Activated gamma-delta T cell treated with Interleukin-2 at 50 U/mL for 16 hours (primary cell): Measurements from ENCODE around the gene C1orf141.
"Not testable (repeated sequence)": the region's sequence is repeated elsewhere in the genome, so short reads cannot be mapped to it uniquely, and the experiment has no call there.

Experiments
- DNase-seq: peaks from one replicate; pipeline ENCODE4 v3.0.0-alpha.2; 2020

Gene C1orf141

DNA sequence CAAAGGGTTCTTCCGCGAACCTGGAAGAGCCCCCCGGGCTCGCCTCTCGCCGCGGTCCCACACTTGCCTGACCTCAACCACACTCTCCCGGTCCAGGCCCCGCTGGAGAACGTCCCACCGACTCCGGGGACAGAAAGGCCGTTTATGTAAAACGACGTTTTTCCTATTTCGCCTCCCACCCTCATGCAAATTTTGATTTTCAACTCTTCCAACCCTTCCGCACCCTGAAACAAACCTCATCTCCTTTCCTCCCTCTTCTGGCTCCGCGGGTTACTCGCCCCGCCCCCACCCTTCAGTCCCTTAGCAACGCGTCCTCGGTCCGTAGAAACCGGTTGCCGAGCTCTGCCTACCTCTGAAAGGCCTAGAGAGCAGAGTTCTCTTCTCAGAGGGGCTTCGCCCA, at the start of gene C1orf141:
C1orf141 (minus strand) TSS at position 276 of the 400 bp plus-strand sequence. CDS start 7,730 bp downstream, outside the sequence.
- DNase-seq = no peak

DNA sequence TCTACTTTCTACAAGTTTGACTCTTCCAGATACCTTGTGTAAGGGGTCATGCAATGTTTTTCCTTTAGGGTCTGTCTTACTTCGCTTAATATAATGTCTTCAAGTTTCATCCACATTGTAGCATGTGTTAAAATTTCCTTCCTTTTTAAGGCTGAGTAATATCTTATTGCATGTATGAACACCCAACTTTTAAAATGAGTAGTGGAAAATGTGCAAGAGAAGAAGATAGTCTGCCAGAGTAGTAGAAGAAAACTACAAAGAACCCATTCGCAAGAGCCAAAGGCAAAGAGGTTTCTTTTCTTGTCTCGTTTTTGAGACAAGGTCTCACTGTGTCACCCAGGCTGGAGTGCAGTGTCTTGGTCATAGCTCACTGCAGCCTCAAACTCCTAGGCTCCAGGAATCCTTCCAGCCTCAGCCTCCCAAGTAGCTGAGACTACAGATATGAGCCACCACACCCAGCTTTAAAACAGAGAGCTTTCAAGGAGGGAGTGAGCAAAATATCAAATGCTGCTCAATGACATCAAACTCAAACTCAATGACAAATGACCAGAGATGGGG, 40.8 kb upstream of the C1orf141 start:
- no peak for DNase-seq

DNA sequence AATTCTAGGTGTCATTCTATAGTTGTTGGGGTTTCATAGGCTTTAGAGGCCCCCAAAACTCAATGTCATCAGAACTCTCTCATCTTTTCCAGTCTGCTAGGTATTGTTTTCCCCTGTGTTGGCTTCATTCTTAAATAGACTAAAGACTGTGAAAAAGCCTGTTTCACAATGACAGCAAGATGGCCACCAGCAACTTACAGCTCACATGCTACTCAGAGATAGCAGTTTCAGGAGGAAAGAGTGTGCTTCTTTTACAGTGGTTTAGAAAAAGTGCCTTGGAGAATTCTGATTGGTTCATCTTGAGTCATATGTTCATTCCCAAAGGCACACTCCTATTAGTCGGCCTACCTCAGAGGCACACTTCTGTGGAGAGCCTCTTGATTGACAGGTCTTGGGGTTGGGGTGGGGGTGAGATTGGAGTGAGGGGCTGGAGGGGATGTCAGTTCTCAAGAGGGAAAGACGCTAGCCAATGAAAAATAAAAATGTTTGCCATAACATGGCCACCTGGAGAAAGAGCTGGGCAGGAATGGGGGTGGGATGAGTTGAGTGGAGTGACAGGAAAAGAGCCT, 40.0 kb upstream of the C1orf141 start:
- DNase-seq = no peak

DNA sequence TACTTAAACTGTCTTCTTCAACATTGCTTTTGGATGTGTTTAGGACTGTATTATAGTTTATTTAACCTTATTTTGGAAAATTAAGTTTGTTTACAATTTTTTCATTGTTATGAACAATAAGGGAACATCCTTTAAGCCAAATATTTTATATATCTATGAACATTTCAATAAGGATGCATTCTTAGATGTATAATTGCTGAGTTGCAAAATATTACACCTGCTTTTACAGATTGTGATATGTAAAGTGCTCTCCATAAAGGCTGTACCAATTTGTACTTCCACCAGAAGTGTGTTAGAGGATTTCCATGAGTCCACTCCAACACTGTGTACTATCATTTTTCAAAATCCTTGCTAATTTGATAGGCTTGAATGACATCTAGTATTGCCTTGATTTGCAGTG, 39.2 kb upstream of the C1orf141 start:
- DNase-seq = no peak

DNA sequence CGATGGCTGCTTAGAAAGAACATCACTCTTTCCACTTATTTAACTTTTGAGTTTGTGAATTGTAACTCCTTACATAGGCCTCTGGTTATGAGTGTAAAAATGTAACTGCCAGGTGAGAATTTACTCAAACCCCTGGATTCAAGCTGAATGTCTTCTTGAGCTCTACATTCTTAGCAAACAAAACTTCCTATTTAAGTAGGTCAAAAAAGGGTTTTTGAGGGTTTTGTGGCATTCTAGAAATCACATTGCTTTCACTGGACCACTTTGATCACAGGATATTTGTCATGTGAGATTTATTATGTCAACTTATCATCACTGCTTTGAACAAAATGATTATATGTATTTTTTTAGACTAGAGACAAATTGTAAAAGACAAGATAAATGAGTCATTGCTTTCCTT, 37.2 kb upstream of the C1orf141 start:
- no peak for DNase-seq

DNA sequence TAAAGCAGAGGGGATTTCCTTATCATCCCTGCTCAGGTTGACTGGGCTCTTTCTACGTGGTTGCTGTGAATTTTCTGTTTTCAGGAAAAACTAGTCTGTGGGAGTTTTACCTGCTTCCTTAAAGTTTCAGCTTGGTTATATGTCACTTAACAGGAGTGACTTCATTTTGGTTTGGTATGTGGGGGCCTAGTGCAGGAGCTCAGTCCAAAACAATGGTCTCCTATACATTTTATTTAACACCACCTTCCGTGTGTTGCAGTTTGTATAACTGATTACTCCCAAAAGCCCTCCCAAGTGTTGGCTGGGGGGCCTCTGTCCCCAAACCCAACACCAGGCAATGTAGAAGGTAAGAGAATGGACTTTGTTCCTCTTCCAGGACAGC, 36.8 kb upstream of the C1orf141 start:
- no peak for DNase-seq

DNA sequence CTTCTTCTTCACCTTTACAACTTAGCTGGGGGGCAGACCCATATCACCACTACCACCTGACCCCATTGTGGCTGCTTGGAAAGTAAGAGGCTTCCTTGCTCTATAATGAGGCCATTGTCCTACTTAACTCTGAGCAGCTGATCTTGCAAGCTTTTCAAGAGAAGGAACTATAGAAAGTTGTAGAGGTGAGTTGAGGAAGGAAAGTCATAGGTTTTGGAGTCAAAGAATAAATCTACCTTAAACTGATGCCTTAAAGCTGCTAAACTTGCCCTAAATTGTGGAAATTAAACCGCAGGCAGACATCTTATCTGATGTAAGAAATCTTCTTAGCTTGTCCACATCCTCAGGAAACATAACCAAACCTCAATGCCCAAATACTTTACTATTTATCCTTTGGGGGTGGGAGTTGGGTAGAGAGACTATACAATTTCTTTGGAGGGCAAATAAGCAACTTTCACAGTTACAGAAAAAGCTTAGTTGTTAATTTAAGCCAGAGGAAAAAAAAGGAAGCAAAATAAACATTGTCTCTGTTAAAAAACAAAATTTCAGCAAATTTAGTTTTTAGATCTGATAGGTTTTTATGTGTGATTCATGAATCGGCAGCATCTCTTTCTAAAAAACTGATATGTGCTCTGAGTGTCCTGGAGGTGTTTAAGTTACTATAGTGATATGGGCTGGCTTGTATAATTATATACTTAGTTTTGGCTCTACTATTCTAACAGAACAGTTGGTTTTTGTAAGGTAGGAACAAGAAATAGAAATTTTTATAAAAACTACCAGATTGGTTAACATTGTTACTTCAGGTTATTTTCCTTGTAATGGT, 36.2 kb upstream of the C1orf141 start:
- DNase-seq = no peak

DNA sequence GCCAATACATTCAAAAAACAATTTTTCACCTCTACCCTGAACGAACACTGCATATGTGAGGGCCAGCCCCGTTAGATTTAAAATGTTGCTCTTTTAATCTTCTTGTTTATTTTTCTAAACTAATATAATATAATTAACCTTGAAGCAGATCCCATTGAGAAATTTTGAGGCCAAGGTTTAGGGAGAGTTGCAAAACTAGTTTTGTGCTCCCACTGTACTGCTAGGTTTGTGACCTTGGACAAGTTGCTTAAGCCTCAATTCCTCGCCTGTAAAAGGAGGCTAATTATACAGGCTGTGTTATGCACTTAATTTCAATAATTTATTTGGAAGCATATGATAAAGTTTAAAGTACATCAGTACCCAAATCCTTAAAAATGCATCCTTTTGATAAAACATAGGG, 35.2 kb upstream of the C1orf141 start:
- no peak for DNase-seq

DNA sequence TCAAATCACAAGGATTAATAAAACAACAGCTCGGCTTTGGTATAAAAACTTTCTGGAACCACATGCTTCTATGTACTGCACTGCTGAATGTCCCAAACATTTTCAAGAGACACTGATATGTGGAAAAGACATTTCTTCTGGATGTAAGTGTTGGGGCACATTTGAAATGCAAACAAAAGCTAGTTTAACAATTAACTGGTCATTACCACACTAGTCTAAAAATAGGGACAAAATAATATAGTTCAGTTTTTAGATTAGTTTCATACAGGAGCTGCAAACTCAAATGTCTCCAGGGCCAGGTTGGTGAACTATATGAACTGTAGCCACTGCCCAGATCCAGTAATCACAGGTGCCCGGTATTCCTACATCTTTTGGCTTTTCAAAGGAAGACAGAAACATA, 34.7 kb upstream of the C1orf141 start:
- DNase-seq = no peak

DNA sequence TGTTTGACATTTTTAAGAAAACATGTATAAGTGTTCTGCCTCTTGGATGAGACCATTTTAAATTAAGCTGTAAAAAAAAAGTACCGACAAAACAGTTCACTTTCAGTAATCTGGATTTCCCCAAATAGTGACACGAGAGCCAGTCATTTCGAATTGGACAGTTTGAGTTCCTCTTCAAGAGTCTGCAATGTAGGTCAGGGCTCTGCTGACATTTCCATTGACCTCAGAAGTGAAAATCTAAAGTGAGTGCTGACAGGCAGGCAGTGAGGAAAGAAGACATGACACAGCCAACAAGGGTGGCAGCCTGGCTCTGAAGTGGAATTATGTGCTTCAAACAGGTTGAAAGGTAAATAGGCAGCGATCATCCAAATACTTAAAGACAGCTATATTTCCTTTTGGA, 31.4 kb upstream of the C1orf141 start, which contains the start of gene IL23R:
IL23R (plus strand) TSS at position 259 of the 400 bp plus-strand sequence. CDS start 1,667 bp downstream, outside the sequence.
- DNase-seq = peak; percentile 20

DNA sequence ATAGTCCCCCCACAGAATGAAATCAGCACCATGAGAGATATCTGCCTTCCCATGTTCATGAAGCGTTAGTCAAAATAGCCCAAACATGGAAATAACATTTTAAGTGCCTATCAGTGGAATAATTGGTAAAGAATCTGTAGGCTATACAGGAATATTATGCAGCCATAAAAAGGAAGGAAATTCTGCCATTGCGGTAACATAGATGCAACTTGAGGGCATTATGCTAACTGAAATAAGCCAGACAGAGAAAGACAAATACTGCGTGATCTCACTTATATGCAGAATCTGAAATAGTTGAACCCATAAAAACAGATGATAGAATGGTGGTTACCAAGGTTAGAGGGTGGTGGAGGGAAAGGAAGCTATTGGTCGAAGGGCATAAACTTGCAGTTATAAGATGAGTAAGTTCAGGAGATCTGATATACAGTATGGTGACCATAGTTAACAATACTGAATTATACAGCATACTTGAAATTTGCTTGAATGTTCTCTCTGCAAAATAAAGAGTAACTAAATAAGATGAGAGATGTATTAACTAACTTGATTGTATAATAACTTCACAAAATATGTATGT, 30.8 kb upstream of the C1orf141 start:
- no peak for DNase-seq

DNA sequence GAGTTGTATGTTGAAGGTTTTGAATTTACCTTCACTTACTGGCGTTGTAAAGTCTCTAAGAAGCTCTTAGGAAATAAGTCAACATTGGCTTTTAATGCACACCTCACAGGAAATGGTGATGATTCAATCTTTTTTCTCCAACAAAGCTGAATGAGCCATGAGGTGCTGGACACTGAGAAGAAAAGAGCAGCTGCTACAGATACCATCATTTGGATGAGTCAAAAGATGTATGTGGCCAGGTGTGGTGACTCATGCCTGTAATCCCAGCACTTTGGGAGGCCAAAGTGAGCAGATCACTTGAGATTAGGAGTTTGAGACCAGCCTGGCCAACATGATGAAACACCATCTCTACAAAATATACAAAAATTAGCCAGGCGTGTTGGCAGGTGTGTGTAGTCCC, 28.2 kb upstream of the C1orf141 start:
- peak; percentile 26 for DNase-seq

DNA sequence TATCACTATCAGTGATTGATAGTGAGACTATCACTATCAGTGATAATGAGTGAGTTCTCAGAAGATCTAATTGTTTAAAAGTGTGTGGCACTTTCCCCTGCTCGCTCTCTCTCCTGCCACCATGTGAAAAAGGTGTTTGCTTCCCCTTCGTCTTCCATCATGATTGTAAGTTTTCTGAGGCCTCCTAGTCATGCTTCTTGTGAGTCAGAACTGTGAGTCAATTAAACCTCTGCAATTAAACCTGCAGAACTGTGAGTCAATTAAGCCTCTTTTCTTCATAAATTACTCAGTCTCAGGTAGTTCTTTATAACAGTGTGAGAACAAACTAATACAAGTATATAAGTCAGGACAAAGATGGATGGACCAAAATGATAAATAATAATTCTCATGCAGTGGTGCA, 24.5 kb upstream of the C1orf141 start:
- DNase-seq = no peak

DNA sequence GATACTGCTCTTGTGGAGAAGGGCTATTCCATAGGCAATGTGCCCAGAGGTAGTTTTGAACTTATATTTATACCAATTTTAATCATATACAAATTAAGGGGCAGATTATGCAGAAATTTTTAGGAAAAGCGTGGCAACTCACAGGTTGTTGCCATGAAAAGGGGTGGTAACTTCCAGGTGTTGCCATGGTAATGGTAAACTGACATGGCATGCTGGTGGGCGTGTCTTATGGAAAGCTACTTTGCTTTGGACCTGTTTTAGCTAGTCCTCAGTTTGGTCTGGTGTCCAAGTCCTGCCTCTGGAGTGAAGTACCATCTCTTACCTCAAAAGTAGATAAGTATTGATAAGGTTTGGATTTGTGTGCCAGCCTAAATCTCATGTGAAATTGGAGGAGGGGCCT, 23.6 kb upstream of the C1orf141 start:
- DNase-seq = no peak

DNA sequence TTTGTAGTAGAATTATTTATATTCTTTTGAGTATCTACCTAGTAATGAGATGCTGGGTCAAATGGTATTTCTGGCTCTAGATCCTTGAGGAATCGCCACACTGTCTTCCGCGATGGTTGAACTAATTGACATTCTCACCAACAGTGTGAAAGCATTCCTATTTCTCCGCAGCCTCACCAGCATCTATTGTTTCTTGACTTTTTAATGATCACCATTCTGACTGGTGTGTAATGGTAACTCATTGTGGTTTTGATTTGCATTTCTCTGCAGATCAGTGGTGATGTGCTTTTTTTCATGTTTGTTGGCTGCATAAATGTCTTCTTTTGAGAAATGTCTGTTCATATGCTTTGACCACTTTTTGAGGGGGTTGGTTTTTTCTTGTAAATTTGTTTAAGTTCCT, 16.2 kb upstream of the C1orf141 start:
- DNase-seq = no peak

DNA sequence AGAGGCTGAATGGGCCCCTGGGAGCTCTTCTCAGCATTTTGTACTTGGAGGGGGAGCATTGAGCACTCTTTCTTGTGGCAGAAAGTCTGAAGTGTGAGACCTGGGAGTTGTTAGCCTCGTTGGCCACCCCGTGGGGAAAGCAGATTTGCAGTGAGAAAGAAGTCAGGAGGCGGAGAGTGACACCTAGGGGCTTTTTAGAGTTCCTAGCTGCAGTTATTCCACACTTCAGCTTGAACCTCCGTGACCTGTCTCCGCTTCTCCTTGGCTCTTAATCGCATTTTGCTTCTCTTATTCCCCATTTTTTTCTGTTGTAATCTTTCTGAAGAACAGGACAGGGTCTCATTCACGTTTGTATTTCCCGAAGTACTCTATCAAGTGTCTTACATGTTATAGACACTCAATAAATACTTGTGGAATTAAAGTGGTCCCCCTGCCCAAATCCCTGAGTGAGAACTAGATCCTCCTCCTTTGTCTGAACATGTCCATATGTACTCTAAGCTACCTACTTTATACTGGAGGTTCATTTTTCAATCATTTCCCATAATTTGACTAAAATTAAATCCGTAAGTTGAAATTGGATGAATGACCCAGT, 14.5 kb upstream of the C1orf141 start:
- DNase-seq = peak; percentile 60

DNA sequence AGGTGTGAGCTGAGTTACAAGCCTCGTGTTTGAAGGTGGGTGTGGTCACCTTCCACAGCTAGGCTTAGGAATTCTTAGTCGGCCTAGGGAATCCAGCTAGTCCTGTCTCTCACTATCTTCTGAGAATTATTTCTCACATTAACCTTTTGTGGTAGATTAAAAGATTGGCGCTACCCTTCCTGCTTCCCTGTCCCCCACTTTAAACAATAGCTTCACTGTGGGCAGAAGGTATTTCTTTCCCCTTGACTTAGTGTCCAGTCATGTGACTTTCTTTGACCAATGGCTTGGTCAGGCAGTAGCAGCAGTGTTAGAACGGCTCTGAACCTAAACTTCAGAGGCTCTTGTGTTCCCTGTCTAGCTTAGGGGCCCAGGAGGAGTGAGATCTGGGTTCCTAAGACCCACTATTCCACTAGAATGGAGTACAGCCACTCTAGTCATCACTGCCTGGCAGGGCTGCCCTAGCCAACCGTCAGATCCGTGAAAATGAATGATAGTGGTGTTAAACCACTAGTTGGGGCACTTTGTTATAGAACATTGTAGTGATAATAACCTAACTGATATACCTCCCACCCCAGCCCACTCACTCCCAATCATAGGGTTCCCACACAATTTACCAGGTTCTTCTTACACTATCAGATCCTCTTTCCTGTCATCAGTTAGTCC, 13.9 kb upstream of the C1orf141 start:
- DNase-seq = no peak

DNA sequence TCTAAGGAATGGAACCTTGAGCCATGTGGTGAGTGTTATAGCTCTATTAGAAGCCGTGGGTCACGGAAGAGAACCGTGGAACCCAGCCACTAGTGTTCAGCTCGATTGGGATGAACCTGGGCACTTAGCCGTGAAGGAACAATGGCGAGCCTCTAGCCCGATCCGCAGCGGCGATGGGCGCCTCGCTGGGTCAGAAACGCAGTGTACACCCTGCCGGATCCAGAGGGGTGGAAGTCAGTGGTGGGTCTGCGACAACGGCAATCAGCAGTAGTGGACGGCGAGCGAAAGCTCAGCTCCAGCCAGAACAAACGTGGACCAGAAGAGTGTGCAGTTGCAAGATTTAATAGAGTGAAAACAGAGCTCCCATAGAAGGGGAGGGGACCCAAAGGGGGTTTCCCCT, 13.2 kb upstream of the C1orf141 start:
- not testable (repeated sequence) for DNase-seq

DNA sequence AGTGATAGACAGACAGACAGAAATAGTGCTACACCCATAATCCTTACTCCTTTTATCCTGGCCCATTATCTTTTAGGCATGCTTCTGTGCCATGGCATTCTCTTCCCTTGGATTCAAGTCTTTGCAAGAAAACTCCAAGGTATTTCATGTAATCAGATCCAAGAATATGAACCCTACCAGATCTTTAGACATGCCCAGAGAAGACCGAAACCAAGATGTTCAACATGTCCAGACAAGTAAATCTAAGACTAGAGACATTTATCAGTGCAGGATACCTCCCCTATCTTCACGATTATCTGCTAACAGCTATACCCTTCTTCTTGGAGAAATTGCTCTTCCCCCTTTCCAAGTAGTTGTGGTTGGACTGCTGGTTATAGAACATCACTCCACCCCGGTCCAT, 11.8 kb upstream of the C1orf141 start:
- no peak for DNase-seq

DNA sequence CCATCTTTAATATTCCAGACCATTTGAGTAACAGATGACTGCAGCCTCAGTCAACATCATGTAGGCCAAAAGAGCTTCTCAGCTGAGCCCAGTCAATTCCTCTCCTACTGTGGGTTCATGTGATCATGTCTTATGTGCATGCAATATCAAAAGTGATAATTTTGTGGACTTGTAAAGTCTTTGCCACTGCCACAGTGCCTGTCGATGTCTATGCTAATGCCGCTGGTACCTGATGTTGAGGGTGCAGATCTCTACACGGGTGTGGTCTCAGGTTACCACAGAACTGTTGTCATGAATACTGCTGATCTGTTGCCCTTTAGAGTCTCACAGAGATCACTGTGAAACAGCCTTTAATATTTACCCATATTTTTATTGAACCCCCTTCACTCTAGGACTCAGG, 11.3 kb upstream of the C1orf141 start:
- DNase-seq = no peak

DNA sequence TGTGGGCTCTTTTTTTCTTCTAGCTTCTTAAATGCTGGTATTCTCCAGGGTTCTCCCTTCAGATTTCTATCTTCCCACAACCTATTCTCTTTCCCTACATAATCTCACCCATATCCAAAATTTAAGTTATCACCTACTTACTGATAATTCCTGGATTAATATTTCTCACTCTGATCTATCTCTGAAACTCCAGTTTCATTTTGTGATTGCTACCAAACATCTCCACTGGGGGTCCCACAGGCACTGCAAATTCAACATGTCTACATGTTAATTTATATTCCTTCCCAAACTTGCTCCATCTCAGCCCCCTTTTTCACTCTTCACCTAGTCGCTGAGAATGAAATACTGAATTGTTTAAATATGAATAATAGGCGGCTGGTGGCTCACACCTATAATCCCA, 9.9 kb upstream of the C1orf141 start:
- DNase-seq = peak; percentile 15

DNA sequence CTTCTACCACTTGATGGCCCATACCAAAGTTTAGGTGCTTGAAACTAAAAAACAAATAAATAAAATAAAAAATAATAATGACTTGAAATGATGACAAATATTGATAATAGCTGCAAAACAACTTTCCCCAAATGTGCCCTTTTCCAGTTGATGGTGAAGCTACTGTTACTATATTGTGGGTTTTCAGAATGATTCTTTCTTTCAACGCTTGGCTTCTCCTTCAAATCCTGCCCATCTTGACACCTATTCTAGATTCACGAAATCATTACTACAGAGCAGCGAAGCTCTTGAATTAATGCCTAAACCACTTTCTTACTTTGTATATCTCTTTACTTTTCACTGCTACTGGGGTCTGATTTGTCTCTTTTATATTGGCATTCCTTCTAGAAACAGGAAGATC, 9.2 kb upstream of the C1orf141 start:
- DNase-seq = no peak

DNA sequence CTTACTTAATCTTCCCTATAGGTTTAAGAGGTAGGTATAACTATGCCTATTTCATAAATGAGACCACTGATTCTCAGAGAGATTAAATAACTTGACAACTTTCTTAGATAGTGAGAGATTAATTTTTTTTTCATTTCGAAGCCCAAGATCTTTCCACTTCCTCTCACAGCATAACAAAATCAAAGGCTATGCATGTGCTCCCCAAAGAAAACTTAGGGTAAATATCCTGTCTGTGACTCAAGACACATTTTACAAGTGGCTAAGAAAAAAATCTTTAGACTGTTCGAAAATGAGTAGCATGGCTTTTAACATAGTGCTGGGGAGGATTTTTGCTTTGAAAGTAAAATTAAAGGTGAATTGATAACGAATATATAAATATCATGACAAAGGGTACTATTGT, 8.2 kb upstream of the C1orf141 start:
- DNase-seq = no peak
